ENCODE data around the gene ATF7IP2.

DNA sequence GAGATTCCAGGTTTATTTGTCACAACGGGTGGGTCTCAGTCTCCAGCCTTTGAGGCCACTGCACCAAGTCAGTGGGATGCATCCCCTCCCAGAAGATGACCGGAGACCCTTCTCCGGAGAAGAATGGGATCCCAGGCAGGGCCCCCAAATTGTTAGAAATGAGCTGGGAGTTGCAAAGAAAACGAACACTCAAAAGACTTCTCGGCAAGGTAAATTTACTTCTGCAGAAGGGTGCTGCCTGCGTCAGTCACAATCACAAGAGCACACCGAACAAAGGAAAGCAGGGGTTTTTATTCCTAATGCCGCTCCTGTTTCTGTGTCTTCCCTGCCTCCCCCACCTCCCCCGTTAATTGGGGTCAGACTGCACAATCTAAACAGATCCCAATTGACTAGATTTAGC is 61.4 kb downstream of the ATF7IP2 start:
- TF ChIP-seq EZH2 (IDR thresholded peaks at IDR 0.05; ENCODE audit: low read length), result no peak
- no peak for TF ChIP-seq CTCF (optimal IDR thresholded peaks at IDR 0.05 in 1 of 3, IDR thresholded peaks at IDR 0.05 in 1 of 3, conservative IDR thresholded peaks at IDR 0.05 in 1 of 3; ENCODE audit: extremely low read depth in 1 of 3, insufficient read depth in 2 of 3, low read length in 3 of 3)

All from keratinocyte (primary cell).